NCI-H2227 (cell line): Measurements from ENCODE around the gene MICAL2.

Experiments used
- DNase-seq: peaks from one replicate; lab custom pipeline; 2025; ENCODE audit not compliant: unreplicated experiment; lab: John Stamatoyannopoulos, UW

The MICAL2 gene

DNA sequence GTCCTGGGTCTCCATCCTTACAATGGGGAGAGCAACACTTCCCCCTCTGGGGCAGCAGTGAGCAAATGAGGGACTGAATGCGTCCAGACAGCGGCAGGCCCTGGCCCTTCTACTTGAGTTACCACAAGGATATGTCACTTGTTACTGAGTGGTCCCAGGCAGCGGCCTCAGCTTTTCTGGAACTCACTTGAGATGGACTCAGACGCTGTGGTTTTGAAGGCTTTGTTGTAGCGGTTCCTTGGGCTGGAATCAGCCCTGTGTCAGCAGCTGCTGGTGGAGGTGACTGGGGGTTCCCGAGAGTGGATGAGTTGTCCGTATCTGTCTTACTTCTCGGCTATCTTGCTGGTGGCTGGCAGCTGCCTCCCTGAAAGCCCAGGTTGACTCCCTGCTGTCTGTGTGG is 77.0 kb downstream of the MICAL2 start:
- DNase-seq, result no peak

DNA sequence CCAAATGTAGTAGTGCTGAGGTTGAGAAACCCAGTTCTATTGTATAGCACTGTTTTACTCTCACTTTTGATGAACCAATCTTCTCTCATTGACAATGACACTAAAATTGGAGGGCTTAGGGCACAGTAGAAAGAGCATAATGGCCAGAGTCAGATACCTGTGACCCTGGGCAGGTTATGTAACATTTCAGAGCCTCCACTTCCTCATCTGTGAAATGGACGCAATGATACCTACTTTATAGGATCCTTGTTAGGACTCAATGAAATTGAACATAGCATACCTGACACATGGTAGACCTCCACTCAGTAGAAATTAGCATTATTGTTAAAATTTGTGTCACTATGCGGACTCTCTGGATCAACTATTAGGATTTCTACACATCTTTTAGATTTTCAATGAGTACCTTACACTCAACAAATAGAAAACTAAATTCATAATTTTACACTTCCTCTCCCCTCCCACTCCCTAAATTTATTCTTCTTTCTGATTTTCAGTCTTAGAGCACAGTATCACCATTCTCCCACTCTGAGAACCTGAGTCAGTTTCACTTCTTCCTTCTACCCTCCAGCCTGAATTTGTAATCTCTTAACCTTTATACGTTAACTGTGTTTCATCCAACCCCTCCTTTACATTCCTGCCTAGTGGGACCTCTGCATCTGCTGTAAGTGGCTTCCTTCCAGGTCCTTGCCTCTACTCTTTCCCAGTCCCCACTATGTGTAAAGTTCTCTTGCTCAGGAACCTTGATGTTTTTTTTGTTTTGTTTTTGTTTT is 78.3 kb downstream of the MICAL2 start:
- no peak for DNase-seq

- DNase-seq, result no peak
Measured at GRCh38 chr11:12189543-12190235, 79.3 kb downstream of the MICAL2 start.

DNA sequence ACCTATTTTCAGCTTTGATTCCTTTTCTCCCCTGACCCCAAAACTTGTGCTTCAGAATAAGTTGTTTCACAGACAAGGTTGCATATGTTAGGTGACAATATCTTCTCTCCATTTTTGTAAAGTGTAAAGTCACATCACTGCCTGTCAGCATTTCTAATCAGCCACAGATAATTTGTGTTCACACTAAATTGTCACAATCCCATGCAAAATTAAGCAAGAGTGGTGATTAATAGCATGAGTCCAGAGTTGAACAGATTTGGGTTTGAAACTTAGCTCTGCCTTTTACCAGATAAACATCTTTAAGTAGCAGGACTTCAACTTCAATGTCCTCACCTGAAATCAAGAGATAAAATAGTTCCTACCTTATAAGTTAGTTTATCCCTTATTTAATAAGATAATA is 80.1 kb downstream of the MICAL2 start:
- DNase-seq, result no peak

DNA sequence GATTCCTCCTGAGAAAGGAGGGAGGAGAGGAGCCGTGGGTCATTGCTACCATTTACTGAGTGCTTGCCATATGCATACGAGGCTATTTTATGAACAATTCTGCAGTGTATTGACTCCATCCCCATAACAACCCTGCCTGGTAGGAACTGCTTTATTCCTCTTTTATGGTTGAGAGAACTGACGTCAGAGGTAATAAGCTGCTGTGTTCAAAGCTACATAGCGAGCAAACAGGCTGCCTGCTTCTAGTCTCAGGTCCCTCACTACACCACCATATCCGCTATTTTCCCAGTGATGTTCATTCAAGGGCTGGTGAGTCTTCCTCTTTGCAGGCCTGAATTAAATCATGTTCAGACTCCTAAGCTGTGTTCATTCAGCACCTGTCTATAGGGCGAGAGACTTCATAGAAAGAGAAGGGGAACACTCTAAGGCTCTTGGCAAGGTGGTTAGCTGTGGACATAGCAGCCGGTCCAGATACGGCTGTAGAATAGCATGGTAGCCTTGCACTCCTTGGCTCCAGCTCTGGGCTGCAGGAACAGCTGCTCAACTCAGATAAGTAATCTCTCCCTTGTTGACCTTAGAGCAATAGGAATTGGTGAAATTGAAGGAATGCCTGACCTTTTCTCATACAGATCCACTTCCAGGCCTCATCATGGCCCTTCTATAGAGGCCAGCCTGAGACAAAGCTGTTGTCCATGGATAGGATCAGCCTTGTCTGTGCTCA is 82.6 kb downstream of the MICAL2 start:
- no peak for DNase-seq

- DNase-seq, result no peak
Measured at GRCh38 chr11:12193515-12194336, 83.3 kb downstream of the MICAL2 start.

DNA sequence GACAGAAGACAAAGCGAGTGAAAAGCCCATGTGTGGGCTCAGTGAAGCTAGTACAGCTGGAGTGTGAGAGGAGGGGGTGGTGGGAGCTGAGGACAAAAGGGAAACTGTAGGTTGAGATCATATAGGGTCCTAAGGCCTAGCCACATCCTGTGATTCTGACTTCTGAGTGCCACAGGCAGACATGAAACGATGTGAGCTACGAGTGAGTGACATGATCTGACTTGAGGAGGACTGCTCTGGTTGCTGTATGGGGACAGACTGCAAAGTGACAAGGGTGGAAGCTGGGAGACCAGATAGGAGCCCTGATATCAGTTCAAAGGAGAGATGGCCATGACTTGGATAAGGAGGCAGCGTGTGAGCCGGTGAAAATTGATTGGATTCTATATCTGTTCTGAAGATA is 85.4 kb downstream of the MICAL2 start:
- DNase-seq, result no peak

- DNase-seq, result no peak
Measured at GRCh38 chr11:12196308-12196707, 85.9 kb downstream of the MICAL2 start.

GRCh38 chr11:12196872-12197271 is 86.5 kb downstream of the MICAL2 start:
- DNase-seq, result no peak

GRCh38 chr11:12198251-12199222 is 88.1 kb downstream of the MICAL2 start:
- no peak for DNase-seq

DNA sequence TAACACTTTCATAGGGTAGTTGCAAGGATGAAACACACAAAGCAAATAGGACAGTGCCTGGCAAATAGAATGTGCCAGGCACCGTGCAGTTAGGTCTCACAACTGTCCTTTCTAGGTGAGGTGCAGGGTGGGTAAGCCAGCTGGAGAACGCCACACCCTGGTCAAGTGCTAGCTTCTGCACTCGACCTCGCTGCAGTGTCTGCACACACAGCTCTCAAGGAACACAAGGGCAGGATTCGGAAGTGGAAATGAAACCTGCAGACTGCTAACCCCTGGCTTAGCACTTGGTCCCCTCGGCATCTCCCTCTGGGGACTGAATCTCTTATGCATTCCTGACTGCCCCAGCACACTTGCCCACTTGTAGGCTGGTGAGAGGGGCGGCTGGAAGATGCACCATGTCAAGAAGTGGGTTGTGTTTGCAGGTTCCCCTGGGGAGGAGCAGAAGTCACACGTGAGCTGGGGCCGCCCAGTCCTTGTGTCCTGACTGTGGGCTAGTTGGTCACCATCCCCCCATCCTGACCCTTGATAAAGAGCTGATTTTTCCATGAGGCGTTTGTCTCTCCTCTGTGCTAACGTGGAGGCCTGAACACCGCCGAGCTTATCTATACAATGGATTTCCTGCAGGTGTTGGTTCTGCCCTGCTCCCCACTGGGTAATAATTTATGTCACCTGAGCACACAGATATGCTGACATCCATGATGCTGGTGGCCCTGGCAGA is 89.0 kb downstream of the MICAL2 start:
- no peak for DNase-seq

GRCh38 chr11:12200279-12200990 is 90.0 kb downstream of the MICAL2 start:
- DNase-seq, result peak; percentile 29

- DNase-seq, result no peak
Measured at GRCh38 chr11:12200991-12201985, 90.9 kb downstream of the MICAL2 start.

DNA sequence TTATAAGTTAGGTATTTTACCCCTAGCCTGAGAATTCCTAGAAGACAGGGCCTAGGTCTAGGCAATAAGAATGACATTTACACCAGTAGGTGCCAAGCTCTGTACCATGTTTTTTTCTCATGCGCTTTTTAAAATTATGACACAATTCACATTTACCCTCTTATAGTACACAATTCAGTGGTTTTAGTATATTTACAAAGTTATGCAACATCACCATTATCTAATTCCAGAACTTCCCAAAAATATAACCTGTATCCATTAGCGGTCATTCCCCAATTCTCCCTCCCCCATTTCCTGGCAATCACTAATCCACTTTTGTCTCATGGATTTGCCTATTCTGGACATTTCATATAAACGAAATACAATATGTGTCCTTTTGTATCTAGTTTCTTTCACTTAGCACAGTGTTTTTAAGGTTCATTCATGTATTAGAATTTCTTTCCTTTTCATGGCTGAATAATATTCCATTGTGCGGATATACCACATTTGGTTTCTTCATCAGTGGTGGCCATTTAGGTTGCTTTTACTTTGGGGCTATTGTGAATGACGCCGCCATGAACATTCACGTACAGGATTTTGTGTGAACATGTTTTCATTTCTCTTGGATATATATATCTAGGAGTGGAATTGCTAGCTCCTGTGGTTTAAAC is 92.4 kb downstream of the MICAL2 start:
- no peak for DNase-seq

GRCh38 chr11:12204506-12204905 is 94.1 kb downstream of the MICAL2 start:
- DNase-seq, result no peak

- DNase-seq, result no peak
Measured at GRCh38 chr11:12205330-12205729, 94.9 kb downstream of the MICAL2 start.

DNA sequence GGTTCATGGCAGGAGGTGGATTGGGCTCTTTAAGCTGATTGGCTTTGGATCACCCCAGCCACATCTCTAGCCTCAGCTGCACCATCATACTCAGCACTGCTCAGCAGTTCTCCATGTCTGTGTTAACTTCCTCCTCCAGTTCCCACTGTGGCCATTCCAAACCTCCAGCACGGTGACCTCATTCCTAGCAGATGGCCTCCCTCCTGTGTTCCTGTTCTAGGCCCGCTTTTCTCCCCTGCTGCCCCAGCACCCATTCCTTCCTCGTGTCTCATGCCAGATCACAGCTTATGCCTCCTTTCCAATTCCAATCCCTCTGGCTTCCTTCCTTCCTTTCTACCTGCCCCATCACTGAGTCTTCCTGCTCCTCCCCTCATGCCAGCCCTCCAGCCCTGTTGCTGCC is 96.1 kb downstream of the MICAL2 start:
- DNase-seq, result no peak
